Psoas muscle (tissue), 8 donors: ENCODE results near the gene CCDC69. TPM values are rescaled to one million over a fixed set of nuclear protein-coding genes. Genes with fewer than 3 reads are reported as not detected.

Source experiments
- ATAC-seq, 4 donors: fragments of 200-7000 bp; cut with Tn5 transposase; one replicate each; pipeline ENCODE4 v1.9.1; 2020; ENCODE audit warnings: moderate library complexity in 3 of 4, mild to moderate bottlenecking in 2 of 4
- DNase-seq, 2 donors: peaks; one replicate each; pipeline ENCODE4 v3.0.0-alpha.2; 2020
- H3K27ac ChIP-seq: fragments of 200-600 bp; one replicate; pipeline ENCODE4 v1.8.0; 2022
- H3K27me3 ChIP-seq, 3 donors: fragments of 200-600 bp in 1 of 3; one replicate each; pipeline versions ENCODE4 v1.6.1 to v1.8.0; 2013 to 2022; ENCODE audit warnings: low read length in 2 of 3, mild to moderate bottlenecking in 2 of 3, moderate library complexity in 1 of 3; ENCODE audit not compliant: insufficient read depth in 3 of 3
- H3K36me3 ChIP-seq, 2 donors: fragments of 200-600 bp in 1 of 2; one replicate each; pipeline versions ENCODE4 v1.6.1 to v1.8.0; 2013 to 2022; ENCODE audit warnings: low read depth in 1 of 2, mild to moderate bottlenecking in 1 of 2, moderate library complexity in 1 of 2; ENCODE audit not compliant: insufficient read depth in 1 of 2
- H3K4me1 ChIP-seq: fragments of 200-600 bp; one replicate; pipeline ENCODE4 v1.8.0; 2022
- H3K4me3 ChIP-seq: fragments of 200-600 bp; one replicate; pipeline ENCODE4 v1.8.0; 2022; ENCODE audit warnings: mild to moderate bottlenecking
- H3K9me3 ChIP-seq: fragments of 200-600 bp; one replicate; pipeline ENCODE4 v1.8.0; 2022
- WGBS, 3 donors: extraction: QIAGEN DNeasy Blood & Tissue Kit; methylation state at CpG; one replicate each; pipeline versions ENCODE4 v1.1.6 to v1.1.7; 2013; 5-methylcytosine and 5-hydroxymethylcytosine counted together
- intact Hi-C, 2 donors: fragments of 100-400 bp; cut with DNase I; formaldehyde crosslinking; loops; one replicate each; pipeline versions ENCODE4 v1.11.0 to v1.14.2; 2022
- polyA plus RNA-seq, 3 donors: library from polyadenylated mRNA; stranded (reverse); fragments of 200-250 nt; gene quantifications; one replicate each; pipeline ENCODE4 v1.2.3, GENCODE V29; 2013
- total RNA-seq, 4 donors: library from RNA; stranded (reverse); fragmentation: NEBNext Ultra II Directional in 2 of 4; extraction: Animal tissue kit (Norgen Biotek cat#: 25700) in 2 of 4; gene quantifications; one replicate each; pipeline versions ENCODE4 v1.2.1 to v1.2.4, GENCODE V29; 2021 to 2023
- TF ChIP-seq, protein P1 (sequence below): fragments of 200-600 bp; IDR thresholded peaks from one replicate; pipeline ENCODE4 v1.8.0; 2022; ENCODE audit warnings: antibody characterized with exemption
- donor health status: healthy with polysubstance abuse.
- donor health status: DM: no; HTN: no; CAD: no; lungs with moderate emphysema.
- donor health status: Bipolar disorder and iron deficiency.
- donor health status: healthy.
- donor health status: DM: yes; HTN: yes; CAD: no.
- donor health status: DM: no; HTN: no; CAD: no.
- donor health status: DM: no; HTN: no; CAD: no.
- donor health status: DM: yes; HTN: yes; CAD: no.

The CCDC69 gene
- total and polyA plus RNA-seq, 7 donors, result 27.0 to 180 (median 65.9) TPM

DNA sequence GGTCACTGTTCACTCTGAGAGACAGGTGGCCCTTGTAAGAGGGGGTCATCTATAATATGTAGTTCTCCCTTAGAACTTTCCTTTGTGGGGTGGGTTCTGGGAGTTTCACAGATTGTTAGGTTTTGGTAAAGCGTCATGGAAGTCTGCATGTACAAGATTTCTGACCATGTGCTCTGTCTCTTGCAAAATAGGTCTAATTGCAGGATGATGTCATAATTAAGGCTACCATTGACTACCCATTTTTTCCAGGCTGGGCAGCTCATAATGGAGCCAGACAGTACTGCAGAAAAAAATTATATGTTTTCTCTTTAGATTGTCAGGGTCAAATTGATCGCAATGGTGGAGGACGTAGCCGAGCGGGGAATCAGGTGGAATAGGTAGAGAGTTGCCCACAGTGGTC is 25.4 kb upstream of the CCDC69 start:
- Histone ChIP-seq H3K27me3 (no peaks in the 10 kb centered on the region), H3K36me3 (no peaks in the 10 kb centered on the region), H3K9me3 (no peaks in the 10 kb centered on the region), H3K4me1 (peaks cover 11% of the 10 kb centered on the region), H3K4me3 (no peak overlapping the region), H3K27ac (no peak overlapping the region)
- TF ChIP-seq, protein P1, sequence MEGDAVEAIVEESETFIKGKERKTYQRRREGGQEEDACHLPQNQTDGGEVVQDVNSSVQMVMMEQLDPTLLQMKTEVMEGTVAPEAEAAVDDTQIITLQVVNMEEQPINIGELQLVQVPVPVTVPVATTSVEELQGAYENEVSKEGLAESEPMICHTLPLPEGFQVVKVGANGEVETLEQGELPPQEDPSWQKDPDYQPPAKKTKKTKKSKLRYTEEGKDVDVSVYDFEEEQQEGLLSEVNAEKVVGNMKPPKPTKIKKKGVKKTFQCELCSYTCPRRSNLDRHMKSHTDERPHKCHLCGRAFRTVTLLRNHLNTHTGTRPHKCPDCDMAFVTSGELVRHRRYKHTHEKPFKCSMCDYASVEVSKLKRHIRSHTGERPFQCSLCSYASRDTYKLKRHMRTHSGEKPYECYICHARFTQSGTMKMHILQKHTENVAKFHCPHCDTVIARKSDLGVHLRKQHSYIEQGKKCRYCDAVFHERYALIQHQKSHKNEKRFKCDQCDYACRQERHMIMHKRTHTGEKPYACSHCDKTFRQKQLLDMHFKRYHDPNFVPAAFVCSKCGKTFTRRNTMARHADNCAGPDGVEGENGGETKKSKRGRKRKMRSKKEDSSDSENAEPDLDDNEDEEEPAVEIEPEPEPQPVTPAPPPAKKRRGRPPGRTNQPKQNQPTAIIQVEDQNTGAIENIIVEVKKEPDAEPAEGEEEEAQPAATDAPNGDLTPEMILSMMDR, result no peak
- intact Hi-C loops, result loop anchor here in 1 of 2 donors (10.0 kb wide), 1 partner anchor 74 kb away; no protein-coding TSS in a partner anchor
- 79 to 97% (median 87%) methylated on average over 5 of the region's 5 CpGs for WGBS, 3 donors
- DNase-seq, result no peak
- ATAC-seq, result no peak

DNA sequence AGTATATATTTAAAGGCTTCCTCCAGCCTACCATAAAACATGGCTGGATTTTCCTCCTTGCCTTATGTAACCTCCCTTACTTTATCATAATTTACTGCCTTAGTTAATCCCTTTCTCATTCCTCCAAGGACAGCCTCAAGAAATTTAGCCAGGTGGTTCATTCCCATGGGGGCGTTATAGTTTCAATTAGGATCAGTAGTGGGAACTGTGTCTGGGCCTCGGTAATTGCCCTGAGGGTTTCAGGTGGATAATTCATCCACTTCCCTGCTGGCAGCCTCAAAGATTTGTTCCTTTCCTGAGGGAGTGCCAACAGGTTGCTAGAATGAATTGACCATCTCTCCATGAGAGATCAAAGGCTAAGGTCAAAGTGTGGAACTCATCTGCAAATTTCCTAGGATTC is 24.8 kb upstream of the CCDC69 start:
- Histone ChIP-seq H3K27ac (no peak overlapping the region), H3K36me3 (no peaks in the 10 kb centered on the region), H3K9me3 (no peaks in the 10 kb centered on the region), H3K4me1 (peaks cover 5% of the 10 kb centered on the region), H3K4me3 (no peak overlapping the region), H3K27me3 (no peaks in the 10 kb centered on the region)
- DNase-seq (no peak), ATAC-seq (no peak)
- TF ChIP-seq, protein P1, result no peak
- WGBS, 3 donors, result 48 to 52% (median 49%) methylated on average over 2 of the region's 2 CpGs
- intact Hi-C loops, result loop anchor here in 1 of 2 donors (10.0 kb wide), 1 partner anchor 74 kb away; no protein-coding TSS in a partner anchor

DNA sequence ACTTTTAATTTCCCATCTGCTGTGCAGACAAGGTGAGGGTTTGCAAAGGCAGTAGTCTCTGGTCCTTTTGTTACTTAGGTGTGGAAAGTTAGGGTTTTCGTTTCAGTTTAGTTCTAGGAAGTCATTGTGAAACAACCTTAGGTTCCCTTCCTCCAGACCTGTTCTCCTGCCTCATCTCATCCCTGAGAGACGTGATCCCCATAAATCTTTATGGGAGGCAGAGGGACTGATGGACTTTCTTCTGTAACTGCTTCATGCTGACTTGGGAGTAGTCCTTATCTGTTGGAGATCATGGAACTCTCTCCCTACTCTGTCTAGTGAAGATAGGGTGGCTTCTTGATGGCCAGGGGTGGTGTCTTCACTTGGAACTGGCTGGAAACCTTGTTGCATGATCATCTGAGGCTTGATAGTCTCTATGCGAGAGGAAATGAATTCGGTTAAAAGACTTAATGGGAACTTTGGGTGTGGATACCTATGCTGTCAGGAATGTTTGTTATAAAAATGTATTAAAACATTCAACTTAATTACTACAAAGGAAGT is 21.9 kb upstream of the CCDC69 start:
- Histone ChIP-seq H3K36me3 (no peaks in the 10 kb centered on the region), H3K27me3 (no peaks in the 10 kb centered on the region), H3K27ac (no peak overlapping the region), H3K4me1 (no peaks in the 10 kb centered on the region), H3K9me3 (no peaks in the 10 kb centered on the region), H3K4me3 (no peak overlapping the region)
- intact Hi-C loops, result loop anchor here in 1 of 2 donors (10.0 kb wide), 1 partner anchor 71 kb away; no protein-coding TSS in a partner anchor
- WGBS, 3 donors, result 79 to 89% (median 80%) methylated on average over 4 of the region's 4 CpGs
- DNase-seq, result no peak
- TF ChIP-seq, protein P1, result no peak
- no peak for ATAC-seq

GRCh38 chr5:151244206-151244605 is 20.3 kb upstream of the CCDC69 start:
- WGBS, 3 donors, result 90 to 95% (median 93%) methylated on average over 3 of the region's 3 CpGs
- DNase-seq (no peak), ATAC-seq (no peak)
- Histone ChIP-seq H3K4me1 (no peaks in the 10 kb centered on the region), H3K27ac (no peak overlapping the region), H3K27me3 (no peaks in the 10 kb centered on the region), H3K4me3 (no peak overlapping the region), H3K9me3 (no peaks in the 10 kb centered on the region), H3K36me3 (no peaks in the 10 kb centered on the region)
- TF ChIP-seq, protein P1, result no peak
- intact Hi-C loops, result loop anchor here in 1 of 2 donors (5.0 to 10.0 kb wide), 2 partner anchors 69 to 192 kb away; no protein-coding TSS in a partner anchor

- Histone ChIP-seq H3K27ac (no peak overlapping the region), H3K36me3 (no peaks in the 10 kb centered on the region), H3K4me1 (no peaks in the 10 kb centered on the region), H3K4me3 (no peak overlapping the region), H3K9me3 (no peaks in the 10 kb centered on the region), H3K27me3 (no peaks in the 10 kb centered on the region)
- DNase-seq, result no peak
- 93 to 96% (median 95%) methylated on average over 4 of the region's 4 CpGs for WGBS, 3 donors
- ATAC-seq, result no peak
- intact Hi-C loops, result loop anchor here in 1 of 2 donors (5.0 to 10.0 kb wide), 2 partner anchors 69 to 191 kb away; no protein-coding TSS in a partner anchor
- TF ChIP-seq, protein P1, result no peak
Observed at GRCh38 chr5:151243564-151243963, 19.7 kb upstream of the CCDC69 start.
